Loucy (cell line): ENCODE measurements around the gene C2orf92.

Experiments
- CTCF ChIP-seq: fragments of 200-600 bp; sonication (generic); conservative IDR thresholded peaks from 2 replicates; pipeline ENCODE4 v1.5.1; 2014; ENCODE audit warnings: mild to moderate bottlenecking, antibody characterized with exemption, low read length
- EZH2phosphoT487 ChIP-seq: fragments of 200-600 bp; IDR thresholded peaks from 2 replicates; pipeline ENCODE4 v1.6.1; 2018; ENCODE audit warnings: antibody characterized with exemption, mild to moderate bottlenecking, moderate library complexity, borderline replicate concordance

GRCh38 chr2:97671526-97671925, 2.0 kb downstream of the C2orf92 start:
- TF ChIP-seq EZH2phosphoT487 (no peak), CTCF (no peak)
